IPS-20b (cell line): ENCODE measurements around the gene DUSP3.

ENCODE experiments used
- H3K27ac ChIP-seq: one replicate; pipeline ENCODE4 v1.5.1; 2013; ENCODE audit warnings: low read length
- H3K27me3 ChIP-seq: 2 replicates; pipeline ENCODE4 v1.6.1; 2013; ENCODE audit warnings: mild to moderate bottlenecking, low read length, inconsistent platforms; ENCODE audit not compliant: insufficient read depth
- H3K36me3 ChIP-seq: 2 replicates; pipeline ENCODE4 v1.6.1; 2013; ENCODE audit warnings: low read depth, mild to moderate bottlenecking, inconsistent platforms, low read length, moderate library complexity; ENCODE audit not compliant: insufficient read depth
- H3K4me1 ChIP-seq: 2 replicates; pipeline ENCODE4 v1.6.1; 2013; ENCODE audit warnings: mild to moderate bottlenecking, control low read depth, inconsistent platforms, low read length, moderate library complexity; ENCODE audit not compliant: insufficient read depth
- H3K4me3 ChIP-seq: 2 replicates; pipeline ENCODE4 v1.5.1; 2013; ENCODE audit warnings: mild to moderate bottlenecking, low read length, inconsistent platforms
- H3K9ac ChIP-seq: 2 replicates; pipeline ENCODE4 v1.6.1; 2013; ENCODE audit warnings: low read depth, mild to moderate bottlenecking, inconsistent platforms, low read length, moderate library complexity
- H3K9me3 ChIP-seq: 2 replicates; pipeline ENCODE4 v1.6.1; 2013; ENCODE audit warnings: mild to moderate bottlenecking, low read depth, low read length, inconsistent platforms; ENCODE audit not compliant: insufficient read depth

The DUSP3 gene

GRCh38 chr17:43779145-43780125 lies 658 bp upstream of the DUSP3 start:
- peaks cover 14% of the 10 kb centered on the region; the same call in 1 of the 2 replicates for H3K36me3 ChIP-seq
- H3K9me3 ChIP-seq = no peaks in the 10 kb centered on the region
- no peak overlapping the region for H3K27ac ChIP-seq
- H3K4me1 ChIP-seq = peaks cover 3% of the 10 kb centered on the region; the same call in 1 of the 2 replicates
- peak overlapping the region; percentile 55; the same call in 1 of the 2 replicates for H3K9ac ChIP-seq
- peaks cover 22% of the 10 kb centered on the region for H3K27me3 ChIP-seq
- H3K4me3 ChIP-seq = peak overlapping the region; percentile 81

- Histone ChIP-seq H3K27ac (no peak overlapping the region), H3K4me1 (peaks cover 3% of the 10 kb centered on the region; the same call in 1 of the 2 replicates), H3K9me3 (no peaks in the 10 kb centered on the region), H3K9ac (no peak overlapping the region), H3K27me3 (peaks cover 6% of the 10 kb centered on the region), H3K4me3 (no peak overlapping the region), H3K36me3 (peaks cover 50% of the 10 kb centered on the region)
Observed at GRCh38 chr17:43774304-43775250, 4.2 kb downstream of the DUSP3 start.

GRCh38 chr17:43772877-43773648 lies 5.7 kb downstream of the DUSP3 start:
- Histone ChIP-seq H3K9ac (no peak overlapping the region), H3K27ac (no peak overlapping the region), H3K9me3 (no peaks in the 10 kb centered on the region), H3K4me1 (no peaks in the 10 kb centered on the region), H3K36me3 (peaks cover 64% of the 10 kb centered on the region), H3K27me3 (no peaks in the 10 kb centered on the region), H3K4me3 (no peak overlapping the region)

GRCh38 chr17:43771463-43771862 lies 7.3 kb downstream of the DUSP3 start:
- Histone ChIP-seq H3K9me3 (no peaks in the 10 kb centered on the region), H3K36me3 (peaks cover 65% of the 10 kb centered on the region), H3K27me3 (no peaks in the 10 kb centered on the region), H3K4me3 (no peak overlapping the region), H3K27ac (no peak overlapping the region), H3K4me1 (no peaks in the 10 kb centered on the region), H3K9ac (no peak overlapping the region)

- Histone ChIP-seq H3K4me3 (no peak overlapping the region), H3K9ac (no peak overlapping the region), H3K9me3 (no peaks in the 10 kb centered on the region), H3K36me3 (peaks cover 62% of the 10 kb centered on the region), H3K27me3 (no peaks in the 10 kb centered on the region), H3K27ac (no peak overlapping the region), H3K4me1 (no peaks in the 10 kb centered on the region)
Observed at GRCh38 chr17:43770957-43771356, 7.8 kb downstream of the DUSP3 start.

GRCh38 chr17:43769859-43770258 lies 8.9 kb downstream of the DUSP3 start:
- Histone ChIP-seq H3K36me3 (peaks cover 57% of the 10 kb centered on the region), H3K4me1 (no peaks in the 10 kb centered on the region), H3K27me3 (no peaks in the 10 kb centered on the region), H3K9ac (no peak overlapping the region), H3K4me3 (no peak overlapping the region), H3K27ac (no peak overlapping the region), H3K9me3 (no peaks in the 10 kb centered on the region)

- Histone ChIP-seq H3K9me3 (no peaks in the 10 kb centered on the region), H3K27me3 (no peaks in the 10 kb centered on the region), H3K27ac (no peak overlapping the region), H3K4me3 (no peak overlapping the region), H3K36me3 (peaks cover 53% of the 10 kb centered on the region), H3K4me1 (no peaks in the 10 kb centered on the region), H3K9ac (no peak overlapping the region)
Observed at GRCh38 chr17:43769426-43769825, 9.4 kb downstream of the DUSP3 start.

GRCh38 chr17:43768943-43769342 lies 9.8 kb downstream of the DUSP3 start:
- Histone ChIP-seq H3K27me3 (no peaks in the 10 kb centered on the region), H3K4me1 (no peaks in the 10 kb centered on the region), H3K9ac (no peak overlapping the region), H3K4me3 (no peak overlapping the region), H3K36me3 (peaks cover 48% of the 10 kb centered on the region), H3K9me3 (no peaks in the 10 kb centered on the region), H3K27ac (no peak overlapping the region)

DNA sequence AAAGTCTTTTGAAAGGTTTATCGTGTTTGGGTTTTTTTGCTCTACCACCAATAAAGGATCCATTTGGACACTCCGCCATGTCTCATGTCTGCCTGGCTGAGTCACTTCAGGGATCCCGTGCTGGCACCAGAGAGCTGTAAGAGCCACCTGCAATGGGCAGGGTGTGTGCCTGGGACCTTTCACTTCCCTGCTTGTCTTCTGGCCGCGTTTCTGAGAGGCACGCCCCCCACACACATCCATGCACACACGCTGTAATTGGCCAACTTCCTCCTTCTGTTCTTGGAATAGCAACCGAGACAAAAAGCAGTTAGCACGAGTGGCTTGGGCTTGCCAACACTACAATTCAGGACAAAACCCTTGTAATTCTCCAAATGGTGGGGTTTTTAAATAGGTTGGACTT lies 10.4 kb downstream of the DUSP3 start:
- Histone ChIP-seq H3K9ac (no peak overlapping the region), H3K27me3 (no peaks in the 10 kb centered on the region), H3K36me3 (peaks cover 46% of the 10 kb centered on the region), H3K9me3 (no peaks in the 10 kb centered on the region), H3K27ac (no peak overlapping the region), H3K4me3 (no peak overlapping the region), H3K4me1 (no peaks in the 10 kb centered on the region)

DNA sequence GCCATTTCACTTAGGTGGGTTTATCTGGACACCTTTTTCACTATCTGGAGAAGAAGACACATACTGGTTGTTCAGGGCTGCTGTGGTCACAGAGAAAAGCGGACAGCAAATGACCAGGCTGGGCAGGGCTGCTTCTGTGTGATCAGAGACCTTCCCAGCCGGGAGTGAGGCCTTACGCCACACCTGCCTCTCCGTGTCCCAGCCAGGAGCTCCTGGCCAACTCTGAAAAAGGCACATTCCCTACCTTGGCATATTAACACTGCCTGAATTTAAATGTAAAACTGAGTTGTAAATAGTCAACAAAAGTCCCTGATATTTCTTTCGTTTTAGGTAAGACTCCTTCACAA lies 11.1 kb downstream of the DUSP3 start:
- Histone ChIP-seq H3K36me3 (peaks cover 39% of the 10 kb centered on the region), H3K4me1 (no peaks in the 10 kb centered on the region), H3K9me3 (no peaks in the 10 kb centered on the region), H3K27me3 (no peaks in the 10 kb centered on the region), H3K27ac (no peak overlapping the region), H3K9ac (no peak overlapping the region), H3K4me3 (no peak overlapping the region)

DNA sequence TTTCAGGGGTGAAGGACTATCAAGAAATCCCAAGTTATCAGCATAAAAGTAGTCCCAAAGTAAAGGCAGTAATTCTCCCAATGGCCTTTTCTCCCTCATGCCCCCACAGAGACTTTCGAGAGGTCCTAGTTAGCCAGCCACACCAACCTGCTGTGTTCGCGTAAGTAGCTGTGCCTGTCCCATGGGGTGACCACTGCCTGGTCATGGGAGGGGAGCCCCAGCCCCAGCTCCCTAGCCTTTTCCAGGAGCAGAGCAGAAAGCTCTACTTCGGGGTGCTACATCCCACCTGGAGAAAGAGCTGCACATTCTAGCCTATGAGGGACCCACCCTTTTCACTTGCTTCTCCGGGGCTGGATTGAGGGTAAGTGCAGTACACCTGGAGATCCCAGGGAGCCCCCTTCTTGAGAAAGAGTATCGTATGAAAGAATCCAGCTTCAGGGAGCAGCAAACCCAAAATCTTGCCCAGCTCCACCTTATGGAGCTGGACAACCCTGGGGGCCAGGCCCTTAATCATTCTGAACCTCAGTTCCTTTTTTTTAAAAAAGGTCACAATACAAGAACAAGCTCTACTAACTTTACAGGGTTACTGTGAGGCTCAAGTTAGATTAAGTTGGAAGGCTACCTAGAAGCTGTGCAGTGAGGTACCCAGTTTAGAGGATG lies 11.6 kb downstream of the DUSP3 start:
- no peak overlapping the region for H3K27ac ChIP-seq
- H3K9me3 ChIP-seq = no peaks in the 10 kb centered on the region
- no peaks in the 10 kb centered on the region for H3K4me1 ChIP-seq
- no peaks in the 10 kb centered on the region for H3K27me3 ChIP-seq
- peaks cover 34% of the 10 kb centered on the region for H3K36me3 ChIP-seq
- no peak overlapping the region for H3K4me3 ChIP-seq
- H3K9ac ChIP-seq = no peak overlapping the region
